ENCODE measurements around the gene SATB2. TPM values are rescaled to one million over a fixed set of nuclear protein-coding genes. Genes with fewer than 3 reads are reported as not detected.

The SATB2 gene
- total RNA-seq, 1 donor from 2014 or later, result 2.7 TPM

GRCh38 chr2:199405241-199405640, 52.5 kb downstream of the SATB2 start:
- no peak for DNase-seq (ENCODE audit: low spot score)

- no peak for DNase-seq (ENCODE audit: low spot score)
Observed at GRCh38 chr2:199404841-199405240, 52.9 kb downstream of the SATB2 start.

GRCh38 chr2:199395311-199395710, 62.4 kb downstream of the SATB2 start:
- no peak for DNase-seq (ENCODE audit: low spot score)

GRCh38 chr2:199392363-199392762, 65.4 kb downstream of the SATB2 start:
- DNase-seq (ENCODE audit: low spot score), result no peak

- no peak for DNase-seq (ENCODE audit: low spot score)
Observed at GRCh38 chr2:199388728-199389268, 68.9 kb downstream of the SATB2 start.

- no peak for DNase-seq (ENCODE audit: low spot score)
Observed at GRCh38 chr2:199384043-199384442, 73.7 kb downstream of the SATB2 start.

- DNase-seq (ENCODE audit: low spot score), result no peak
Observed at GRCh38 chr2:199383021-199383420, 74.7 kb downstream of the SATB2 start.

- DNase-seq (ENCODE audit: low spot score), result no peak
Observed at GRCh38 chr2:199382091-199382490, 75.6 kb downstream of the SATB2 start.

- DNase-seq (ENCODE audit: low spot score), result no peak
Observed at GRCh38 chr2:199381531-199381930, 76.2 kb downstream of the SATB2 start.

GRCh38 chr2:199378948-199379650, 78.6 kb downstream of the SATB2 start:
- no peak for DNase-seq (ENCODE audit: low spot score)

- no peak for DNase-seq (ENCODE audit: low spot score)
Observed at GRCh38 chr2:199370150-199370780, 87.5 kb downstream of the SATB2 start.

GRCh38 chr2:199366406-199366805, 91.3 kb downstream of the SATB2 start:
- no peak for DNase-seq (ENCODE audit: low spot score)

GRCh38 chr2:199364153-199364552, 93.6 kb downstream of the SATB2 start:
- no peak for DNase-seq (ENCODE audit: low spot score)

- no peak for DNase-seq (ENCODE audit: low spot score)
Observed at GRCh38 chr2:199356412-199356811, 101.3 kb downstream of the SATB2 start.

- DNase-seq (ENCODE audit: low spot score), result no peak
Observed at GRCh38 chr2:199348871-199349270, 108.9 kb downstream of the SATB2 start.

GRCh38 chr2:199344012-199344411, 113.7 kb downstream of the SATB2 start:
- DNase-seq (ENCODE audit: low spot score), result no peak

GRCh38 chr2:199342334-199342733, 115.4 kb downstream of the SATB2 start:
- no peak for DNase-seq (ENCODE audit: low spot score)

- DNase-seq (ENCODE audit: low spot score), result no peak
Observed at GRCh38 chr2:199341123-199341522, 116.6 kb downstream of the SATB2 start.

- DNase-seq (ENCODE audit: low spot score), result no peak
Observed at GRCh38 chr2:199339891-199340605, 117.7 kb downstream of the SATB2 start.

- DNase-seq (ENCODE audit: low spot score), result no peak
Observed at GRCh38 chr2:199336546-199336945, 121.2 kb downstream of the SATB2 start.

- DNase-seq (ENCODE audit: low spot score), result no peak
Observed at GRCh38 chr2:199335502-199335901, 122.2 kb downstream of the SATB2 start.

- no peak for DNase-seq (ENCODE audit: low spot score)
Observed at GRCh38 chr2:199329466-199329865, 128.3 kb downstream of the SATB2 start.

GRCh38 chr2:199329031-199329430, 128.7 kb downstream of the SATB2 start:
- DNase-seq (ENCODE audit: low spot score), result no peak

Measured in ureter (tissue), 1 donor.